Anterior cingulate cortex (tissue), 58 donors: ENCODE results near the gene PNMA6E.
A peak's percentile ranks its signal among the peaks of the same experiment; 100 is the strongest.
"Not testable (repeated sequence)": the region's sequence is repeated elsewhere in the genome, so short reads cannot be mapped to it uniquely, and the experiment has no call there.

Experiments
- DNase-seq, 58 donors: peaks; one replicate each; lab custom pipeline; 2025; lab: John Stamatoyannopoulos, UW

Gene PNMA6E

GRCh38 chrX:153387987-153388721 is 13.0 kb downstream of the PNMA6E start:
- DNase-seq, result no peak

GRCh38 chrX:153387345-153387744 is 13.8 kb downstream of the PNMA6E start:
- no peak for DNase-seq

GRCh38 chrX:153386097-153386496 is 15.1 kb downstream of the PNMA6E start:
- no peak for DNase-seq

GRCh38 chrX:153384973-153385372 is 16.2 kb downstream of the PNMA6E start:
- not testable (repeated sequence) for DNase-seq

GRCh38 chrX:153384390-153384789 is 16.8 kb downstream of the PNMA6E start:
- DNase-seq, result no peak

GRCh38 chrX:153382563-153383482 is 18.3 kb downstream of the PNMA6E start:
- DNase-seq, result no peak

- peak in 34 of 58 donors; percentile 2 to 58 (median 20) for DNase-seq
Measured at GRCh38 chrX:153381684-153382532, 19.2 kb downstream of the PNMA6E start.

GRCh38 chrX:153380691-153381090 is 20.5 kb downstream of the PNMA6E start:
- no peak for DNase-seq

- DNase-seq, result no peak
Measured at GRCh38 chrX:153379971-153380581, 21.1 kb downstream of the PNMA6E start.

GRCh38 chrX:153379508-153379907 is 21.6 kb downstream of the PNMA6E start:
- DNase-seq, result no peak

- no peak for DNase-seq
Measured at GRCh38 chrX:153378607-153379006, 22.5 kb downstream of the PNMA6E start.

- no peak for DNase-seq
Measured at GRCh38 chrX:153377727-153378126, 23.4 kb downstream of the PNMA6E start.

- DNase-seq, result no peak
Measured at GRCh38 chrX:153375571-153375970, 25.6 kb downstream of the PNMA6E start.

- DNase-seq, result no peak
Measured at GRCh38 chrX:153374426-153374825, 26.7 kb downstream of the PNMA6E start.

- no peak for DNase-seq
Measured at GRCh38 chrX:153372949-153373348, 28.2 kb downstream of the PNMA6E start.

GRCh38 chrX:153371256-153371655 is 29.9 kb downstream of the PNMA6E start:
- no peak for DNase-seq

- no peak for DNase-seq
Measured at GRCh38 chrX:153370293-153371055, 30.7 kb downstream of the PNMA6E start.

- DNase-seq, result no peak
Measured at GRCh38 chrX:153366878-153367538, 34.1 kb downstream of the PNMA6E start.

GRCh38 chrX:153366119-153366518 is 35.0 kb downstream of the PNMA6E start:
- no peak for DNase-seq
